Measurements from ENCODE around the gene CDKN2A.

CDKN2A gene

DNA sequence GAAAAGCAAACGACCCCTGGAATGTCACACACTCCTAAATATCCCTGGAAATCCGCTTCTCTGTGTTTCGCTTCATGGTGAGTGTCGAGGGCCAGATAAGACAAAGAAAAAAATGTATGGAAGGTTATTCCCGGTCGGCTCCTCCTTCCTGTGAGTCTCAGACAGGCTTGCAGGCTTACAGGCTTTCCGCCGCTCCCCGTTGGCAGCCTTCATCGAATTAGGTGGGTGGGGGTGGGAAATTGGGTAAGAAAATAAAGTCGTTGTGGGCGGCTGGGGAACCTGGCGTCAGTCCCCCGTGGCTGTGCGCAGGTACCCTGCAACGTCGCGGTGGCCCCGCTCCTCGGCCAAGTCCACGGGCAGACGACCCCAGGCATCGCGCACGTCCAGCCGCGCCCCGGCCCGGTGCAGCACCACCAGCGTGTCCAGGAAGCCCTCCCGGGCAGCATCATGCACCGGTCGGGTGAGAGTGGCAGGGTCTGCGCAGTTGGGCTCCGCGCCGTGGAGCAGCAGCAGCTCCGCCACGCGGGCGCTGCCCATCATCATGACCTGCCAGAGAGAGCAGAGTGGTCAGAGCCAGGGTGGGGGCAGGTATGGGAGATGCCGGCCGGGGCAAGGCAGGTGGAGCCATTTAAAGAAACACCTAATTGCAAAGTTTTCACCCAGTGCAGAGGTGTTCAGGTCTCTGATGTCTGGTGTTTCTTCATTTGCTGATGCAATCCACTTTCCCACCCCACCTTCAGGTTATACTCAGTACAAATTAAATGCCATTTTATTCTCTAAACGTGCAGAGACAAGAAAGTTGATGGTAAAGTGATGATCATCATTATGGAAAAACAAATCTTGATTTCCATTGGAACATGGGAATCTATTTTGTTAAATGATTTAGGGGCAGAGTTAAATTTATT is 11.8 kb upstream of the CDKN2A start:
- no peak for DNase-seq (ENCODE audit: low read depth, low spot score)

DNA sequence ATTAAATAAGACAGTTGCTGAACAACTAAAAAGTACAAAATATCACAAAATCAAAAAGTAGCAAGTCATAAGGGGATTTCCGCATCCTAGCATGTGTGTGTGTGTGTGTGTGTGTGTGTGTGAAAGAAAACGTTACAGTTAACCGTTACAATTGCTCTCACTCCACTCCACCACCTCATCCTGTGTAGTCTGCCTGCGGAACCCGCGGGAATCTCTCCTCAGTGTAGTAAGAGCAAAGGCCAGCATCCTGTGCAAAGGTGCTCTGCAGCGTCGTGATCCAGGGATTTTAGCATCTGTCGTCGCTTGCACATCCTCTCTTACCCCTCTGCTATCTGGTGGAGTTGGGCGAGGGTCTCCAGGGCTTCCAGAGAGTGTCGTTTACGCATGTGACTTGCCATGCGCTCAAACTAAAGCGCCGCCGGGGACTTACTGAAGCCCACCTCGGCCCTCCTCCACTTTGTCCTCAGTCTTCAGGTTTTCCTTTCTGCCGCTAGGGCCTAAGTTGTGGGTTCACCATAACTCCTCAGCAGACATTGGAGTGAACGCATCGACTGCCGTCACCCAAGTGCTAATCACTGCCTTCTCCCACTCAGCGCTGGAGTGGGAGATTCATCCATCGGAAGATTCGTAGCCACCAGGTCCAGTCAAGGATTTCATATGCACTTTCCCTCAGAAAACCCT is 11.0 kb upstream of the CDKN2A start:
- DNase-seq (ENCODE audit: low read depth, low spot score), result no peak

DNA sequence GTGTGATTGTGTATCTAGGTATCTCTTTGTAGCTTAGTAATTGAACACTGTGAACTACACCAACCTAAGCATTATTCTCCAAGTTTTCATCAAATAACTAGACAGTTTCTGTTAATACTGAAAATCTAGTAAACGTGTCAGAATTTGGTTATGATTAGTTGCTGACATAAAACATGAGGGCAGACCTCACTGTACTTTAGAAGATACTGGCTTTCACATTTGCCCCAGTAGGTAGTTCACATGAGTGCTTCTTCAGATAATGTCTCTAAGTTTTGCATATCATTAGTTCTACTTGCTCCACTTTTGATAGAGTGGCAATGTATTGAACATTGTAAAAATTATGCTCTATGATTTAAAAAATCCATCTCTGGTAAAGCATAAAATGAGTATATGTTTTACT is 7.8 kb upstream of the CDKN2A start:
- no peak for DNase-seq (ENCODE audit: low read depth, low spot score)

DNA sequence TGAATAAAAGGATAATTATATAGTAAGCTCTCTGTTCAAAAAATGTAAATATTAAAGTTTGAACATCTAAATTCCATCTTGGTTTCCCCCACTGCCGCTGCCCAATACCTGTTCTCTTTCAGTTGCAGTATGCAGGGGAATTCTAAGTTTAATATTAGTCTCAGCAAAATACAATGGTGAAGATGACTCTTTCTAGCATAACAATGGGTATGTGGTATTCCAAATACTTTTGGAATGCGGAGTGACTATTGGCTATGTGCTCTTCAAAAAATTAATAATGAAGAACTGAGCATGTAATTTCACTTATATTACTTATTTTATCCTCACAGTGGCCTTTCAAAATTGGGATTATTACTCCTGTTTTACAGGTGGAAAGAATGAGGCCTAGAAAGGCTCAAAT is 3.8 kb upstream of the CDKN2A start:
- no peak for DNase-seq (ENCODE audit: low read depth, low spot score)

DNA sequence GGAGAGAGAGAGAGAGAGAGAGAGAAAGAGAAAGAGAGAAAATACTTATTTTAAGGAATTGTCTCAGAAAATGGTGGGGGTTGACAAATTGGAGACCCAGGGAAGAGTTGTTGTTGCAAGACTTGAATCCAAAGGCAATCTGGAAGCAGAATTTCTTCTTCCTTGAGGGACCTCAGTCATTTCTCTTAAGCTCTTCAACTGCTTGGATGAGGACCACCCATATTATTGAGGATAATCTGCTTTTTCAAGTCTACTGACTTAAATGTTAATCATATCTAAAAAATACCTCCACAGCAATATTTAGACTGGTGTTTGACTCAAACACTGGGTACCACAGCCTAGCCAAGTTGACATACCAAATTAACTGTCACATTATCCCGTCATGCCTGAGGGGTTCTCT is 3.3 kb upstream of the CDKN2A start:
- no peak for DNase-seq (ENCODE audit: low read depth, low spot score)

DNA sequence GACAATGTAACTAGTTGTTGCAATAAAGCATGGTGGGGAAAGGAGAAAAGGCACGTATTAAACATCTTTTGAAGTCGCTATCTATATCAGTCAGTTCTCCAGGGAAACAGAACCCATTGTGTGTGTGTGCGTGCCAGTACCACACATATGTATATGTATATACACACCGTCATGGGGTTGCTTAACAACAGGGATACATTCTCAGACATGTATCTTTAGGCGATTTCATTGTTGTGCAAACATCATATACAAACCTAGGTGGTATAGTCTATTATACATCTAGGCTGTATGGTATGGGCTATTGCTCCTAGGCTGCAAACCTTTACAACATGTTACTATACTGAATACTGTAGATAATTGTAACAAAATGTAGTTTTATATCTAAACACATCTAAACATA is 2.7 kb upstream of the CDKN2A start:
- no peak for DNase-seq (ENCODE audit: low read depth, low spot score)

DNA sequence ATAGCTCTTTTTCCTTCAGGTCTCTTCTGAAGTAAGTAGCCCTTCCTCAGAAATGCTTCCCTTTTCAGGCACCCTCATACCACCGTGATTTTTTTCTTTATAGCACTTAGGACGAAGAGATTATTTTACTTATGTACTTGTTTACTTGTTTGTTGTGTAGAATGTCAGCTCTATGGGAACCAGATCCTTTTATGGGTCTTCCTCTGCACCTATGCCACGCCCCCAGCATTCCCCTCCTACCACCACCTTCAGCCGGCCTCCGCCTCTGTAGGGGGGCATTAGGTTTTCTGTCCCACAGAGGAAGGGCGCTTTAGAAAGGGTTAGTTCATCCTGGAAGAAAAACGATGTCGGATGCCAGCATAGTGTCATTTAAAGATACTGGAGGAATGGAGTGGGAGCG is 2.2 kb upstream of the CDKN2A start:
- no peak for DNase-seq (ENCODE audit: low read depth, low spot score)

DNA sequence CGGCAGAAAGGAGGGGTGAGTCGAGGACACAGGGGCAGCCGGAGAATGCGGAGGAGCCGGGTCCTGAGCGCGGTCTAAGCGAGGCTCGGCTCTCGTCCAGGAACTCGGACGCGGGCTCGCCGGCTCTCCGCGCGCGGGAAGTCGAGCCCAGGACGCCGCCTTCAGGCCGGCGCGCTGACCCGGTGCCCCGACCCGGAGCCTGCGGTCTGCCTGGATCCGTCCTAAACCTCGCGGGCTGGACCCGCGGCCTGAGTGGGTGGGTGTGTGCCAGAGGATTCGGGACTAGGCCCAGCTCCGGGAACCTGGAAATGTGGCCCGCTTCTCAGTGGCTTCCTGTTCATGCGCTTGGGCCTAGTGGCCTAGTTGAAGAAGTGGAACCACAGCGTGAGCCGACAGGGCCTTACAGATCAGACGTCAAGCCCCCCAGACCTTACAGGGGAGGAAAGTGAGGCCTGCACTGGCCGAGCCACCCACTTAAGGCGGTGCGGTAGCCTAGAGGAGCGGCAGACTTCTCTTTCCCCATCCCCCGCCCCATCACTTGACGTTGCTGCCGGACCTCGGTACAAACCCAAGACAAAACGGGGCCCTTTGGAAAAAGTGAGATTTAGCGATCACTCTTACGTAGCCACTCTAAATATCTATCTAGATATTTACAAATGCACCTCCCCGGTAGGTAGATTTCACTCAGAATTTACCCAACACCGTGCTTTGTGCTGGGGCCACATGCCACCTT is 1.6 kb upstream of the CDKN2A start:
- DNase-seq (ENCODE audit: low read depth, low spot score), result no peak

DNA sequence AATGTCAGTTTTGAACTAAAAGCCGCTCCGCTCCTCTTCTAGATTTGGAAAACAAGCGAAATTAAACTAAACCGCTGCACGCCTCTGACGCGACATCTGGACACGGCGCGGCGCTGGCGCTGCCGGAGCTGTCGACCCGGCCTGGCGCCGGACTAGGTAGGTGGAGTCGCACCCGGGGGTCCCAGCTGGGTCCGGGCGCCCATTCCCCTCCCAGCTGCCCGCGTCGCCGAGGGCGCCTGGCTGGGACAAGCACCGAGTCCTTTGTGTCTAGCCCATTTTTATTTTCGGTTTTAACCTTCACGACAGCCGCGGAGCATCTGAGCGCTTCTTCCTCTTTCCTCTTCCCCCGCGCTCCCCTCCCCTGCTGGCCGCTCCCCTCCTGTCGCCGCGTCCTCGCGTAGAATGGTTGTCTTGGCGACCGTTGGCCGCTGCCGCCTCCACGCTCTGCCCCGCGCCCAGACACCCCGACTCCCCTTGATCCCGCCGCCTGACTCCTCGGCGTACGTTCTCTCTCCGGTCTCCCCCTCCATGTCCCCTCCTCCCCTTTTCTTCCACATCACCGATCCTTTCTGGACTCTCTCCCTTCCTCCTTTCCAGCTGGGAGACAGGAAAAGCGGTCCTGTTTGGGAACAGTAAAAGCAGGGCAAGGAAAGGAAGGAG is 944 bp upstream of the CDKN2A start:
- DNase-seq (ENCODE audit: low read depth, low spot score), result peak; percentile 49

DNA sequence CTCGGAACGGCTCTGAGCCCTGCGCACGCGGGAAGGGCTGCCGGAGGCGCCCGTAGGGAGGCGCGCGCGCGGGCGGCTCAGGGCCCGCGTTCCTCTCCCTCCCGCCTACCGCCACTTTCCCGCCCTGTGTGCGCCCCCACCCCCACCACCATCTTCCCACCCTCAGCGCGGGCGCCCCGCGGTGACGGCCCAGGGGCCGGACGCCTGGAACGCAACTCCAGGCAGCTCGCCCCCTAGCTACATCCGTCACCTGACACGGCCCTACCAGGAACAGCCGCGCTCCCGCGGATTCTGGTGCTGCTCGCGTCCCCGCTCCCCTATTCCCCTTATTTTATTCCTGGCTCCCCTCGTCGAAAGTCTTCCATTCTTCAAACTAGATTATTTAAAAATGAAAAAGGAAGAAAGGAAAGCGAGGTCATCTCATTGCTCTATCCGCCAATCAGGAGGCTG is 389 bp upstream of the CDKN2A start, which contains the start of gene CDKN2B-AS1:
CDKN2B-AS1 (plus strand) TSS at position 236 of the 450 bp plus-strand sequence.
- DNase-seq (ENCODE audit: low read depth, low spot score), result no peak

DNA sequence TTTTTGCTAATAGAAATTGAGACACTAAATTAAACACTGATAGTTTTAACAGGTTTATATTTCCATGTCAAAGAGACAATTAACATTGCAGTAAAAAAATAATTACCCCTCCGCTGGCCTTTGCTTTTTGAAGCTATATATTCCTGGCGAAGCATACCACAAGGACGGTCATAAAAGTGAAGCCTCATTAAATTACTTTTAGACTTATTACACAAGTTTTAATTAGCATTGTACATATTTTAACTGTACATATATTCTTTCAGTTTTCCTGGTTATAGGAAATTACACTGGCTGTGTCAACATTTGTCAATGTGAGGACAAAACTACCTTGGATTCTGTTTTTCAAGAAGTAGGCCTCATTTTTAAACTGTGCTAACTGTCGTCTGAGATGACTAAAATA is 1.2 kb downstream of the CDKN2A start:
- no peak for DNase-seq (ENCODE audit: low read depth, low spot score)

DNA sequence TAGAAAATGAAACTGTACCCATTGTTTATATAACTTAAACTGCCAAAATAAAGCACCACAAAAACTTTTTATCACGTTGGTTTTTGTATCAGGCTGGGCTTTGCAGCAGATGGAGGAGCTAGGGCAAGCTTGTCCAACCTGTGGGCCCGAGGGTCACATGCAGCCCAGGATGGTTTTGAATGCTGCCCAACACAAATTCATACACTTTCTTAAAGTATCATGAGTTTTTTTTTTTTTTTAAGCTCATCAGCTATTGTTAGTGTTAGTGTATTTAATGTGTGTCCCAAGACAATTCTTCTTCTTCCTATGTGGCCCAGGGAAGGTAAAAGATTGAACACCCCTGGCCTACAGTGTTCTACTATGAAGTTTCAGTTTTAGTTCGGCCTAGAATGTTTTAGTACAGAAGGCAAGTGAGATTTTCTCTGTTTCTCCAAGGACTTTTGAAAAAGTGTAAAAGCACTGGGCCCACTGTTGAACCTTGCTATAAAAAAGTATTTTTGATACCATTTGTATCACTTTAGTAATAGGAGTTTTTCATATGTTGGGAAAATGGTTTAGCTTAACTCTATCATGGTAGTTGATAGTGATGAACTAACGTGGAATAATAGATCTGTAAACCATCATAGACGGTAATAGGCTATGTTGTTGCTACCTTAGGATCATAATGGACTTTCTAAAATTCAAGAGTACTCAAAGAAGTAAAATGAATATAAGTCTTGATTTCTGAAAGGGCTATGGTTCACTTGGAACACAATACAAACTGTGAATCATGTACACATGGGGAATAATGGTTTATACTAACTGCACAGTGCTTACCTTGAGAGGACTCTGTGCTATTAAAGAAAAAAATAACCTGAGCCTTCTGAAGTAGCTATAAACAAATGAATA is 2.9 kb downstream of the CDKN2A start:
- no peak for DNase-seq (ENCODE audit: low read depth, low spot score)

DNA sequence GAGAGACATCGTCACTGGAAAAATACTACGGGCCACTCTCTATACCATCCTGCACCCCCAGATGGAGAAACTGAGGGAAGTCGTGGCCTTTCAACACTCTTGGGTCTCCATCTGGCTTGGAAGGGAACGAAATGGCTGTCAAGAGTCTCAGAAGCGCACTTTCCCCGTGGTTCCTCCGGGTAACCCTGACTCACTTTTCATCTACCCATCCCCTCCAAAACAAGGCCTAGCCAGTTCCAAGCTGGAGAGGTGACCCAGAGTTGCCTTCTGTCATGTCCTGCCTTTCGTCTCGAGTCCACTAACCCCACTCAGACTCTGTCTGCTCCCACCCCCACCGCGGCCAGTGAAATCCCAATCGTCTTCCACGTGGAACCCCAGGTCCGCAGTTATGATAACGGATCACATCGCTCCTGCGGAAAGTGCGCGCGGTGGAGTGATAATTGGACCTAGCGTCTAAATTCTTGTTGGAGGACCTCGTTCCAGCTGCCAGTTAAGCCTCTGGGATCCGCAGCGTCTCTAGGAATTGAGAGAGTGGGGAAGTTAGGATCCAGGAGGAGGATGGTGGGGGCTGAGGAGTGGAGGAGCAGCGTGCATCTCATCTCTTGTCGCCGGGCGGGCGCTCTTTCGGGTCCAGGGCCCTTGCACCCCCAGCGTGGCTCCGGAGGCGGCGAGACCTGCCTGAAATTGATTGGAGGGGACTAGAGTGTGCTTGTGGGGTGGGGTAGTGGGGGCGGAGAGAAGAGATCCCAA is 4.6 kb downstream of the CDKN2A start:
- DNase-seq (ENCODE audit: low read depth, low spot score), result no peak

DNA sequence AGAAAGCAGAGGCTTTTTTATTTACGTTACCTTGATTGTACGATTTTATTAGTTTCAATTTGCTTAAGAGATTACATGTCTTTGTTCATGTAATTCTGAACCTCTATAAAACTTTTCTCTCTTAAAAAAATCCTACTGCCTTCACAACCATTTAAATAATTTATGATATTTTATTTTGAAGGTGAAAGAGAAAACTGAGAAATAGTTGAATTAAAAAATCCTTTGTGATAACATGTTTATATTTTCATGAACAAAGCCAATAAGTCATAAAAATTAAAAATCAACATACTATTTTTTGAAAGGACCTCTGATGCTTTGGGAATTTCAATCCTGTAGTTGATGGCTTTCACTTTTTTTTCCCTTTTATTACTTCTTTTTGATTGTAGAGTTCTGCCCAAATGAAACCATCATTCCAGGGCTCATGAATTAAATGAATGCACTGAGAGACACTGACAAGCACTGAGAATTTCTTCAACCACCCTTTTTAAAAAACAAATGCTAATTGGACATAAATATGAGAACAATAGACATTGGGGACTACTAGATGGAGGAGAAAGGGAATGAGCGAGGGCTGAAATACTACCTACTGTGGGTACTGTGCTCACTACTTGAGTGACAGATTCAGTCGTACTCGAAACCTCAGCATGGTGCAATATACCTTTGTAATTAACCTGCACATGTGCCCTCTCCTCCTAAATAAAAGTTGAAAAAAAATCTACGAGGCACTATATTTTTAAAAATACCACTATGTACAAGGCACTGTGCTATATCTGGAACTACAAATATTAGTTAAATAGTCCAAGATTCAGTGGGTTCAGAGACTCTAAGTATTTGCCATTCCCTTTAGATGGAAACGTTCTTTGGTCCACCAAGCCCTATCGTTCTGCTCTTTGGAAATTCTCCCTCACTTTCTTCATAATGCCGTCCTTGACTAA is 5.9 kb downstream of the CDKN2A start:
- no peak for DNase-seq (ENCODE audit: low read depth, low spot score)

DNA sequence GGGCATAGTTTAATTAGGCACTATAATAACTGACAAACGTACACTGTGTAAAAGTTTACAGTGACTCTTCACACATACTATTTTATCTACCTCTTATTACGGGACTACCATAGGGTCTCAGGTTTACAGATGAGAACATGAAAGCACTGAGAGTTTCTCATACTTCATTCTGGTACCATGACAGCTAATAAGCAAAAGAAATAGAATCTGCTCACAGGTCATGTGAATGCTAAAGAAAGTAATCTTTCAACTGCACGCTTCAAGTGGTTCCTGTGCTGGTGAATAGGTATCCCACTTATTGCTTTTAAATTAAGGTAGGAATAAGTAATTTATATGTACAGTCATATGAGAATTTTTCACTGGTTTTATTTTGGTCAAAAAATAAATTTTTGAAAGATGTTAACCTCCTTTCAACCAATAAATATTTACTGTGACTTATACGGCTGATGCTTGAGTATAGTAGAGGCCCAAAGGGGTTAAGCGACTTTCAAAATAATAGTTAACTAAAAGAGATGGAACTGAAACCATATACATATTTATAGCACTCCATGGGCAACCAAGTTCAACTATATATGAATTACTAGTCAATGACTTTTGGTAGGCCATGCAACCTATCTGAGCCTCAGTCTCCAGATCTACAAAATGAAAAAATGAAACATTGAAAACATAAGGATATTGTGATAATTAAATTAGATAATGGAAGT is 8.1 kb downstream of the CDKN2A start:
- DNase-seq (ENCODE audit: low read depth, low spot score), result no peak

DNA sequence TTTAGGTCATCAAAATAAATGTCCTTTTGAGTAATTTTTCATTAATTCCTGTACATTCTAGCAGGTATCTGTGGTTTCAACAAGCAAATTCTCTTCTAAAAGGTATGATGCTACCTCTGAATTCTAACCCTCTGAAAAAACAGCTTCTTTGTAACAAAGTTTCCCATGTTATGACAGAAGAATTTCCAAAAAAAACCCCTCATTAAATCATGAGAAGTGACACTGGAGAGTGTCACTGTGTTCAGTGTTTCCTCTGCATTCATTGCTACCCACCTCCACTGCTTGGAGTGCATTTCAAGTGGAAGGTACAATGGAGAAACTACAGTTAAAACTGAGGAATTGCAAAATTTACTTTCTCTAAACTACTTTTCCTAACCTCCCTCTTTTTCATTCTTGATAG is 10.1 kb downstream of the CDKN2A start:
- DNase-seq (ENCODE audit: low read depth, low spot score), result no peak

DNA sequence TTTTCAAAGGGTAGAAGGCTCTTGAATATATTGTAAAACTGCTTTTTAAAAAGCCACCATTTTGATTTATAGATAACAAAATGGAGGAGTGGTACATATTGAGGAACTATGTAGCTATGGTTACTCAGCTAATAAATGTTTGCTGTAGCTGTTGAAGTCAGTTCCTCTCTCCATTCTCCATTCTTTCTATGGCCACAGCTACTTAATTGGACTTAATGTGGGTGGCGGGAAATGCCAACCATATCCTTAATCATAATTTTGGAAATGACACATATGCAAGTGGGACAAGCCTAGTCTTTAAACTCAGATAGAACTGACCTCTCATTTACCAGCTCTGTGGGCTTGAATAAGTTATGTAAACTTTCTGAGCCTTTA is 10.6 kb downstream of the CDKN2A start:
- DNase-seq (ENCODE audit: low read depth, low spot score), result no peak

DNA sequence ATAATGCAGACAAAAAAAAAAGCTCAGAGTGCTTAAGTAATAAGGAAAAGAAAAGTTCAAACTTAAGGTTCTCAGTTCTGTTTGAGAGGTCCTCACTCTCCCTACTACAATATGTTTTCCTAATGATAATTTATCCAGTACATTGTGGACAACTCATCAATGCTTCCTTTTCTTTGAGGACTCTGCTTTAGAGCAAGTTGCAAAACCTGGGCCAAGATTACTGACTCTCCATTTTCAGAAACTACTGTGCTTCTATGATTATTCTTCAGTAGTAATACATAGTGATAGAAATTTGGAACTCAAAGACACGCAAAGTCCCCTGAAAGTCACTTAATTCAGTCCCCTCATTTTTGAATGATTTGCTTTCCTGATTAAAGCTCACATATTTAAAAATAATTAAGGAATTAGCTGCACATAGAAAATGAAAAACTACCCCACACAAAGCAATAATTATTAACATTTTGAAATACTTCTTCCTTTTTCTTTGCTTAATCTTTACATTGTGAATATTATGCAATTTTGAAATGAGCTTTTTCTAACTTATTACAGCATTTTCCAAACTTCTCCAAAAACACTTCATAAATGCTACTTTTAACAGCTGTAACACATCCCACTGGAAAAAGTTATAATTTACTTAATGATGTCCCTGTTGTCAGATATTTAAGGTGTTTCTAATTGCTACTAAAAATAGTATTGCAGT is 11.2 kb downstream of the CDKN2A start:
- no peak for DNase-seq (ENCODE audit: low read depth, low spot score)
